HEK293T (cell line): Measurements from ENCODE around the gene SURF2.
"Not testable (repeated sequence)": the region's sequence is repeated elsewhere in the genome, so short reads cannot be mapped to it uniquely, and the experiment has no call there.

Source experiments
- CTCF ChIA-PET: fragments of 350-600 bp; formaldehyde crosslinking; extraction: SDS; loops from one replicate; lab custom pipeline; 2021; ENCODE audit warnings: antibody characterized with exemption, inconsistent platforms; lab: Yijun Ruan, JAX
- POLR2A ChIA-PET: fragments of 350-600 bp; formaldehyde crosslinking; extraction: SDS; loops from one replicate; lab custom pipeline; 2020; ENCODE audit warnings: antibody characterized with exemption, inconsistent platforms; lab: Yijun Ruan, JAX
- DNase-seq: peaks from one replicate; pipeline ENCODE4 v3.0.0; 2012; ENCODE audit warnings: mixed read lengths; ENCODE audit errors: extremely low spot score
- ARNT ChIP-seq: fragments of 450-650 bp; IDR thresholded peaks from 2 replicates; pipeline ENCODE4 v1.6.1; 2017; ENCODE audit warnings: mild to moderate bottlenecking
- BHLHE40 ChIP-seq: fragments of 450-650 bp; IDR thresholded peaks from 2 replicates; pipeline ENCODE4 v1.6.1; 2016; ENCODE audit warnings: mild to moderate bottlenecking, moderate library complexity, borderline replicate concordance
- CTBP1 ChIP-seq: fragments of 450-650 bp; IDR thresholded peaks from 2 replicates; pipeline ENCODE4 v1.6.1; 2016; ENCODE audit warnings: borderline replicate concordance
- ELF4 ChIP-seq: fragments of 450-650 bp; IDR thresholded peaks from 2 replicates; pipeline ENCODE4 v1.6.1; 2017; ENCODE audit warnings: antibody characterized with exemption
- FOXA1 ChIP-seq: fragments of 450-650 bp; IDR thresholded peaks from 2 replicates; pipeline ENCODE4 v1.6.1; 2016; ENCODE audit warnings: mild to moderate bottlenecking
- FOXK2 ChIP-seq: fragments of 450-650 bp; IDR thresholded peaks from 2 replicates; pipeline ENCODE4 v1.6.1; 2016; ENCODE audit warnings: mild to moderate bottlenecking
- FOXM1 ChIP-seq: fragments of 450-650 bp; IDR thresholded peaks from 2 replicates; pipeline ENCODE4 v1.6.1; 2017; ENCODE audit warnings: mild to moderate bottlenecking, borderline replicate concordance
- HDGF ChIP-seq: fragments of 450-650 bp; IDR thresholded peaks from 2 replicates; pipeline ENCODE4 v1.6.1; 2017; ENCODE audit warnings: antibody characterized with exemption, borderline replicate concordance
- L3MBTL2 ChIP-seq: fragments of 450-650 bp; conservative IDR thresholded peaks from 2 replicates; pipeline ENCODE4 v1.6.1; 2016; ENCODE audit warnings: mild to moderate bottlenecking
- LEF1 ChIP-seq: fragments of 450-650 bp; IDR thresholded peaks from 2 replicates; pipeline ENCODE4 v1.6.1; 2017; ENCODE audit warnings: mild to moderate bottlenecking, borderline replicate concordance
- NFRKB ChIP-seq: fragments of 450-650 bp; IDR thresholded peaks from 2 replicates; pipeline ENCODE4 v1.6.1; 2016; ENCODE audit warnings: mild to moderate bottlenecking, moderate library complexity
- SP1 ChIP-seq: fragments of 450-650 bp; IDR thresholded peaks from 2 replicates; pipeline ENCODE4 v1.6.1; 2017
- SUZ12 ChIP-seq: fragments of 450-650 bp; IDR thresholded peaks from 2 replicates; pipeline ENCODE4 v1.6.1; 2016; ENCODE audit warnings: mild to moderate bottlenecking
- TARDBP ChIP-seq: fragments of 450-650 bp; IDR thresholded peaks from 2 replicates; pipeline ENCODE4 v1.6.1; 2016
- ZNF384 ChIP-seq: fragments of 450-650 bp; IDR thresholded peaks from 2 replicates; pipeline ENCODE4 v1.6.1; 2016
- TF ChIP-seq, protein P1 (sequence below): fragments of 450-650 bp; IDR thresholded peaks from 2 replicates; pipeline ENCODE4 v1.6.1; 2016

Gene SURF2

DNA sequence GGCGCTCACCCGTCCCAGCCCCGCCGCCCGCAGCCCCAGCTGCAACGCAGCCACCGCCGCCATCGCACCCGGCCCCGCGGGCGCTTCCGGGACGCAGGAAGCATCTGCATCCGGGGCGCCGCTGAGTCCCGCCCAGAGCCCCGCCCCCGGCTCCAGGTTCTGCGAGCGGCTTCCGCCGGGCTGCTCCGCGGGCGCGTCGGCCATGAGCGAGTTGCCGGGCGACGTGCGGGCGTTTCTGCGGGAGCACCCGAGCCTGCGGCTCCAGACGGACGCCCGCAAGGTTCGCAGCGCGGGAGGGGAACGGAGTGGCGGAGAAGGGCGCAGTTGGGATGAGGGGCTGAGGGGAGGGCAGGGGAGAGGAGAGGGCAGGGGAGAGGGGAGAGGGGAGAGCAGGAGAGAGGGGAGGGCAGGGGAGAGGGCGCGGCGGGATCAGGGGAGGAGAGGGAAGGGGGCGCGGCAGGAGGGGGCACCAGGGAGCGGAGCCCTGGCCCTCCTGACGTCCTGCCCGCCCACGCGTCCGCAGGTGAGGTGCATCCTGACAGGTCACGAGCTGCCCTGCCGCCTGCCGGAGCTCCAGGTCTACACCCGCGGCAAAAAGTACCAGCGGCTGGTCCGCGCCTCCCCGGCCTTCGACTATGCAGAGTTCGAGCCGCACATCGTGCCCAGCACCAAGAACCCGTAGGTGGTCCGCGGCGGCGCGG, at the start of gene SURF2, which contains the start of gene SURF1:
Gene SURF2 (plus strand): TSS at position 160 of the 701 bp plus-strand sequence. CDS start 43 bp downstream, at position 203.
Gene SURF1 (minus strand): TSS at position 97 of the 701 bp plus-strand sequence. CDS start 34 bp downstream, at position 63.
- no peak for TF ChIP-seq SUZ12
- peak; percentile 86 for DNase-seq
- ChIA-PET POLR2A (interaction anchor here (0.7 to 3.0 kb wide), 12 partner anchors 8 to 61 kb away, joined by 3 to 20 read pairs (median 4); partner anchors contain the start of genes MED22, REXO4 and RPL7A), CTCF (interaction anchor here (1.0 kb wide), 1 partner anchor 48 kb away, joined by 3 read pairs; no protein-coding TSS in a partner anchor)

DNA sequence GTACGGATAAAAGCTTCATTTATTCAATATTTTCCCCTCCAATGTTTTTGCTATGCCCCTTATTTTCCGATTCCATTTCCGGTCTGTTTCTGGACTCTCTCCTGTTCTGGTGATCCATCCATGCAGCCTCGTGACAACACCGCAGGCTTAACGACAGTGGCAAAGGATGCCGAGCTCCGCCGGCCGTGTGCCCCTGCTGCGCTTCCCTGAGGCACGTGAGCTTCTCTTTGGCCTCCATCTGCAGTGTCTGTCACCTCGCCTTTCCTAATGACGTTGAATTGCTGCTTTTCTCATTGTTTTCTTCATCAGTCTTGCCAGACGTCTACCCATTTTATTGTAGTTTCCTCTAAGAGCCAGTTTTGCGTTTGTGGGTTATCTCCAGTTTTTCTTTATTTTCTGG, 49.0 kb upstream of the SURF2 start:
- CTCF ChIA-PET = no interaction called here
- DNase-seq = no peak
- POLR2A ChIA-PET = no interaction called here
- no peak for TF ChIP-seq SP1
- no peak for TF ChIP-seq FOXA1
- TF ChIP-seq HDGF = no peak
- no peak for TF ChIP-seq L3MBTL2
- TF ChIP-seq FOXK2 = no peak
- TF ChIP-seq ARNT = no peak
- no peak for TF ChIP-seq ELF4

DNA sequence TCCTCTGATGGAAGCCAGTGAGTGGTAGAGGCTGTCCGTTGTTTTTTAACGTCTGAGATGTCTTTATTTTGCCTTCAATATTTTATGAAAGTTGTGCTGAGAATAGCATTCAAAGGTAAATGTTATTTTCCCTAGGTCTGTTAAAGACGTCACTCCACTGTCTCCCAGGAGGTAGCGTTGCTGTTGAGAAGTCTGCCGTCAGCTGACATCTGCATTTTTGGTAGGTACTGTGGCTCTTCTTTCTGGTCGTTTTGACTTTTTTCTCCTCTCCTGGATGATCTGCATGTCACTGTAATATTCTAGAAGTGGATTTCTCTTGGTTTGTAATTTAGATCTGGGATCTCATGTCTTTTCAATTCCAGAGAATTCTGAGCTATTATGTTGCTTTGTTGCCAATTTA, 46.7 kb upstream of the SURF2 start:
- TF ChIP-seq NFRKB (no peak), SP1 (no peak), HDGF (no peak), CTBP1 (no peak)
- CTCF ChIA-PET = no interaction called here
- POLR2A ChIA-PET = no interaction called here
- DNase-seq = no peak

DNA sequence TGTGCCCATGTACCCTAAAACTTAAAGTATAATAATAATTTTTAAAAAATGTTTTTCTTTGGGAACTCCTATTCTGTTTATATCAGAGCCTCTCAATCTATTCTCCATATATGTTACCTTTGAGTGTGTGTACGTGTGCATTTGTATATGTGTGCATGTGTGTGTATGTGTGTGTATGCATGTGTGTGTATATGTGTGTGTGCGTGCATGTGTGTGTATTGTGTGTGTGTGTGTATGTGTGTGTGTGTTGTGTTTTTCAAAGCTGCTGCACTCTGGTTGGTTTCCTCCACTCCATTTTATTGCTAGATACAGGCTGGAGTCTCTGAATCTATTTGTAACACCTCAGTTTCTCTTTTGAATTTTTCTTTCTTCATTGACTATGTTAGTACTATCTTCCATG, 40.4 kb upstream of the SURF2 start:
- ChIA-PET POLR2A (no interaction called here), CTCF (no interaction called here)
- no peak for DNase-seq
- TF ChIP-seq FOXK2 = no peak
- TF ChIP-seq TARDBP = no peak
- no peak for TF ChIP-seq SP1
- TF ChIP-seq, protein P1, sequence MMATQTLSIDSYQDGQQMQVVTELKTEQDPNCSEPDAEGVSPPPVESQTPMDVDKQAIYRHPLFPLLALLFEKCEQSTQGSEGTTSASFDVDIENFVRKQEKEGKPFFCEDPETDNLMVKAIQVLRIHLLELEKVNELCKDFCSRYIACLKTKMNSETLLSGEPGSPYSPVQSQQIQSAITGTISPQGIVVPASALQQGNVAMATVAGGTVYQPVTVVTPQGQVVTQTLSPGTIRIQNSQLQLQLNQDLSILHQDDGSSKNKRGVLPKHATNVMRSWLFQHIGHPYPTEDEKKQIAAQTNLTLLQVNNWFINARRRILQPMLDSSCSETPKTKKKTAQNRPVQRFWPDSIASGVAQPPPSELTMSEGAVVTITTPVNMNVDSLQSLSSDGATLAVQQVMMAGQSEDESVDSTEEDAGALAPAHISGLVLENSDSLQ = no peak
- TF ChIP-seq LEF1 = no peak
- TF ChIP-seq HDGF = no peak
- TF ChIP-seq ELF4 = no peak
- TF ChIP-seq SUZ12 = no peak

DNA sequence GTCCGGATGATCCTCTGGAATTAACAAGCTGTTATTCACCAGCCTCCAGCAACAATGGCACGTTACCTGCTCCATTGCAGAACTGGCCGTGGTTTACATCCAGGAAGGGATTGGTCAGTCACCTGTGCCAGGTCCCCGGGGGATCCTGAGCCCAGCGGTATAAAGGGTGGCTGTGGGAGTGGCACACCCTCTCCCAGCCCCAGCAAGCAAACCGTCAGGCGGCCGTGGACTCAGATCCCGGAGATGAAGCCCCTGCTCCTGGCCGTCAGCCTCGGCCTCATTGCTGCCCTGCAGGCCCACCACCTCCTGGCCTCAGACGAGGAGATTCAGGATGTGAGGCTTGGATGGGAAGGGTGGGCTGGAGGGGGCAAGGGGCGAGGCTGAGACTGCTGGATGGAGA, 38.8 kb upstream of the SURF2 start:
- DNase-seq, CTCF ChIA-PET, POLR2A ChIA-PET: not testable (repeated sequence)

DNA sequence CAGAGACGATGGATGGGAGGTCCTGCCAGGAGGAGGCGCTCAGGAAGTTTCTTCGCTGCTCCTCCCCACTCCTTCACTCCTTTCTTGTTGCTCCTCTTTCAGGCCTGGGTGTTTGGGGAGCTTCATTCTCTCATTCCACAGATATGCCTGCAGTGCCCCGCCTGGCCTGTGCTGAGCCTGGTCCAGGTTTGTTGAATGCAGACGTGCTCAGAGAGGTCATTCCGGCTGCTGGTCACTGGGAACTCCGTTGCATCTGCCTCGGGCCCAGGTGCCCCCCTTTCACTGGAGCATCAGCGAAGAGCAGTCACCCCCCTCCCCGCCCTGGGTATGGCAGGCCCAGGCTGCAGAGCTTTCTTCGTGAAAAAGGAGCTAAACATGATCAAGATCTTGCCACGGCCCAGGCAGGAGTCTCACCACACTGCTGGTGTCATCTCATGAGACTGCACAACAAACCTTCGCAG, 35.9 kb upstream of the SURF2 start:
- CTCF ChIA-PET = no interaction called here
- TF ChIP-seq HDGF = no peak
- no peak for TF ChIP-seq ZNF384
- TF ChIP-seq LEF1 = no peak
- TF ChIP-seq NFRKB = no peak
- TF ChIP-seq BHLHE40 = no peak
- POLR2A ChIA-PET = no interaction called here
- no peak for DNase-seq

DNA sequence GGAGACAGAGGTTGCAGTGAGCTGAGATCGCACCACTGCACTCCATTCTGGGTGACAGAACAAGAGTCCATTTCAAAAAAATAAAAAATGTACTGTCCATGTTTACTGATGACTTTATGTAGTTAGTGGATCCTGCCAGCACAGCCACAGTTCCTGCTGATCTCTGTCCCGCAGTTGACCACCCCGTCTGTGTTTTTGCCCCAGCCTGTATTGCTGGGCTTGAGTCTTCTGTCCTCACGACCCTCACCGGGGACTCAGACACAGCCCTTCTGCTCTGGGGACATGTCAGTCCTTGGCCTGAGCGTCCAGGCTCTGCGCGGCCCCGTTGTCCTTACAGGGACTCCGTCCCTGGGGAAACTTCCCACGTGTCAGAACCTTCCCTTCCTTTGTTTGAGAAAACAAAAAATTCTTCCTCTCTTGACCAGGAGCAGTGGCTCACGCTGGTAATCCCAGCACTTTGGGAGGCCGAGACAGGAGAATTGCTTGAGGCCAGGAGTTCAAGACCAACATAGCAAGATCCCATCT, 34.9 kb upstream of the SURF2 start:
- CTCF ChIA-PET = no interaction called here
- no peak for TF ChIP-seq ELF4
- TF ChIP-seq FOXK2 = no peak
- TF ChIP-seq FOXA1 = no peak
- TF ChIP-seq L3MBTL2 = no peak
- no peak for TF ChIP-seq FOXM1
- TF ChIP-seq TARDBP = no peak
- TF ChIP-seq NFRKB = no peak
- TF ChIP-seq ARNT = no peak
- TF ChIP-seq SP1 = no peak
- TF ChIP-seq LEF1 = no peak
- no peak for TF ChIP-seq CTBP1
- no peak for TF ChIP-seq HDGF
- no peak for TF ChIP-seq BHLHE40
- no peak for TF ChIP-seq SUZ12
- TF ChIP-seq, protein P1 = no peak
- TF ChIP-seq ZNF384 = no peak
- POLR2A ChIA-PET = no interaction called here
- DNase-seq = no peak

DNA sequence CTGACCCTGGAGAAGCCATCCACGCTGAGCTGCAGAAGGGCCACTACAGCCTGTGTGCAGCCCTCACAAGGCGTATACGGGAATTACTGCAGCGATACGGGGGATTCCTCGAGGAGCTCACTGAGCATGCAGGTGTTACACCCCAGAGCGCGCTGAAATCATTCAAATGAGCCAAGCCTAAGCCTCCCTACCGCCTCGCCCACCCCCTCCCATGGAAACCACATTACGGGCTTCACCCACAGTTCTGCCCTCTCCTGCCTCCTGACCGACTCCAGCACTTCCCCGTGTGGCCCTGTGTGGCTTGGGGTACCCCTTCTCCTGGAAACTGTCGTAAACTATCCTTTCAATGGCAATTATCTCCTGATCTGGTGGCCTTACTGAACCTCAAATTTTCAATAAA, 33.6 kb upstream of the SURF2 start:
- DNase-seq = no peak
- ChIA-PET POLR2A (no interaction called here), CTCF (interaction anchor here (0.7 kb wide), 1 partner anchor 104 kb away, joined by 3 read pairs; no protein-coding TSS in a partner anchor)
- TF ChIP-seq TARDBP (no peak), HDGF (no peak), BHLHE40 (no peak), CTBP1 (no peak), FOXM1 (no peak), LEF1 (no peak), ELF4 (no peak), SUZ12 (no peak), FOXA1 (no peak), ARNT (no peak), SP1 (no peak)
- TF ChIP-seq, protein P1 = no peak
